ENCODE data around the gene GNLY.
"Not testable (repeated sequence)": the region's sequence is repeated elsewhere in the genome, so short reads cannot be mapped to it uniquely, and the experiment has no call there.

The GNLY gene

GRCh38 chr2:85665264-85665937, 28.8 kb upstream of the GNLY start:
- DNase-seq: no peak

- DNase-seq: no peak
Observed at GRCh38 chr2:85666016-85666415, 28.1 kb upstream of the GNLY start.

DNA sequence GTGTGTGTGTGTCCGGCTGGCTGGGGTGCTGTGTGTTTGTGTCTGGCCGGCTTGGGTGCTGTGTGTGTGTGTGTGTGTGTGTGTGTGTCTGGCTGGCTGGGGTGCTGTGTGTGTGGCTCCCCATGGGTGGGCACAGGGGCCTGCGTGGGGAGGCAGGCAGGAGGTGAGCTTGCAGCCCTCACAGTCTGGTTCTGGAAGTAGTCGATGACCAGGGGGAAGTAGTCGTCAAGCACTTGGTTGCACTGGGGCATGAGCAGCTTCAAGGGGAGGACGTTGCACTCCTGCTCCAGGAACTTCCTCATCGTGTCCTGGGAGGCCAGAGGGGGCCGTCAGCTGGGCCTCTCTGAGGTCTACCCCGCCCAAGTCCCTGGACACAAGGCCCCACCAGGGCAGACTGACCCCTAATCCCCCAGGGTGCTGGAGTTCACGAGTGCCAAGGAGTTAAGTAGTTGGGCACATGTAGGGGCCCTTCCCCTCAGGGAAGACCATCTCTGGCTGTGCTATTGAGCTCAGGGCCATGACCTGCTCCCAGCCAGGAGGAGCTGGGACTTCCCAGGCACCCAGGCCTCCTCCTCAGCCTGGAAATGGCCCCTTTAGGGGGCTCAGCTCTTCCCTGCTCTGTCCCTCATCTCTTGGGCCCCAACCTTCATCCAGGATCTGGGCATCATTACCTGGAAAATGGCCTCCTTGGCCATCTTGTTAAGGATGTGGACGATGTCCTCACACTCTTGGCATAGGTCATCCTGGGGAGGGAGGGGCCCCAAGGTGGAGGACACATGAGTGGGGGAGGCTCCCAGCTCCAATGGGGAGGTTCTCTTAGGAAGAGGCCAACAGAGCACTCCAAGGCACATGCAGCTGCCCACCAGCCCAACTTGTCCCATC, 27.5 kb upstream of the GNLY start:
- no peak for DNase-seq

DNA sequence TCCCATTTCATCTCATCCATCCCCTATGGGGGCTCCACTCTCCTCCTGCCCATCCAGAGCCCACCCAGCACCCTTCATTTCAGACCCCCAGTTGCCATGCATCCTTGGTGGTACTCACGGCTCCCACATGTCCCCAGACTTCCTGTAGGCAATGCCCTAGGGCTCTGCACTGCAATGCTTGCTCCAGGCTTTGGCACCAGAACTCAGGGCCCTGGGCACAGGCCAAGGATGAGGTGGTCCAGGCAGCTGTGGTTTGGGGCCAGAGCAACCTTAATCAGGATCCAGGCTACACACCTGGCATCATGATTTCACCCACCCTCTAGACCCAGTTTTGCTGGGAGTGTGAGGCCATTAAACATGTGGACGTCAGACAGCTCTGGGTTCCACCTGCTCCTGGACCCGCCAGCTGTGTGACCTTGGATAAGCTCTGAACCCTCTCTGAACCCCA, 26.6 kb upstream of the GNLY start:
- DNase-seq: no peak

- DNase-seq: no peak
Observed at GRCh38 chr2:85668009-85668856, 25.9 kb upstream of the GNLY start, which contains the start of gene SFTPB. TSS of gene SFTPB (minus strand) at chr2:85668199. CDS start at chr2:85668183, 16 bp downstream.

- no peak for DNase-seq
Observed at GRCh38 chr2:85668857-85669142, 25.4 kb upstream of the GNLY start.

DNA sequence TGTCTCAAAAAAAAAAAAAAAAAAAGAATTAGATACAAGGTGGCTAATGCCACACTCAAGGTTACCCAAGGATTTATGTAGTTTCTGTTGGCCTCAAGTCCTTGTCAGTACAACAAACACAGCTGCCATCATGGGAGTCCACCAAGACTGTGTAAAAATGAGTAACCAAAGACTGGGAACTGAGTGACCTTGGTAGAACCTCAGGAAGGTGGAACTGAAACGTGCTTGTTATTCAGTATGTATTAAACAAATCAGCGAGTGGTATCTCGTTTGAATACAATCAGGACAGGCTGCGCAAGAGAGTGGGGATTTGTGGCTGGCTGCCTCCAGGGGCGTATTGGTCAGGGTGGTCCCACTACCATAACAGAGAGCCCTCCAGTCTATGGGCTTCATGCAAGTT, 24.6 kb upstream of the GNLY start:
- no peak for DNase-seq

DNA sequence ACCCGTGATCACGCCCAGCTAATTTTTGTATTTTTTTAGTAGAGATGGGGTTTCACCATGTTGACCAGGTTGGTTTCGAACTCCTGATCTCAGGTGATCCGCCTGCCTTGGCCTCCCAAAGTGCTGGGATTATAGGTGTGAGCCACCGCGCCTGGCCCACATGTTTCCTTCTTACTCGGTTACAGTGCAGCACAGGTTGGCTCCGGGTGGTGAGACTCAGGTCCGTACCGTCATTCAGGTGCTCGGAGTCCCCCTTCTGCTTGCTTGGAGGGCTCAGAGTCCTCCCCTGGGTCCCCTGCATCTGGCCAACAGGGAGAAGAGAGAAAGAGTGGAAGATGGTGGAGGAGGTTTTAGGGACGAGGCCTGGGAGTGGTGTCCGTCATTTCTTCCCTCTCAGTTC, 23.7 kb upstream of the GNLY start:
- not testable (repeated sequence) for DNase-seq

GRCh38 chr2:85672456-85672855, 21.7 kb upstream of the GNLY start:
- DNase-seq: no peak

DNA sequence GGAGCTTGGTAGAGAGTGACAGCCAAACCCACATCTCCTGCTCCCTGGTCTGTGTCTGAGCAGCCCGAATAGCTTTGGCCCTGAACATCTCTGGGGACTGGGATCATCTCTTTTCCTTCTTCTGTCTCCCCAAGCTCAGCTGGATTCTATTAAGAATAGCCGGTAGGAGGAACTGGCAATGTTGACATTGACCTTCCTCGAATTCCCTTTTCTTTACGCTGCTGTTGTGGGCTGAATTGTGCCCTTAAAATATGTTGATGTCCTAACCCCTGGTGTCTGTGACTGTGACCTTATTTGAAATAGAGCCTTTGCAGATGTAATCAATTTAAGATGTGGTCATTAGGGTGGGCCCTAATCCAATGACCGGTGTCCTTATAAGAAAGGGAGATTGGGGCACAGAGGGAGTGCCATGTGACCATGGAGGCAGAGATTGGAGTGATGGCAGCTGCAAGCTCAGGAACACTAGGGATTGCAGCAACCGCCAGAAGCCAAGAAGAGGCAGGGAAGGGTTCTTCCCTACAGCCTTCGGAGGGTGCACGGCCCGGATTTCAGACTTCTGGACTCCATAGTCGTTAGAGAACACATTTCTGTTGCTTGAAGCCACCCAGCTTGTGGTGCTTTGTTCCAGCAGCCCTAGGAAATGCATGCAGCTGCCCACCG, 20.3 kb upstream of the GNLY start:
- no peak for DNase-seq

DNA sequence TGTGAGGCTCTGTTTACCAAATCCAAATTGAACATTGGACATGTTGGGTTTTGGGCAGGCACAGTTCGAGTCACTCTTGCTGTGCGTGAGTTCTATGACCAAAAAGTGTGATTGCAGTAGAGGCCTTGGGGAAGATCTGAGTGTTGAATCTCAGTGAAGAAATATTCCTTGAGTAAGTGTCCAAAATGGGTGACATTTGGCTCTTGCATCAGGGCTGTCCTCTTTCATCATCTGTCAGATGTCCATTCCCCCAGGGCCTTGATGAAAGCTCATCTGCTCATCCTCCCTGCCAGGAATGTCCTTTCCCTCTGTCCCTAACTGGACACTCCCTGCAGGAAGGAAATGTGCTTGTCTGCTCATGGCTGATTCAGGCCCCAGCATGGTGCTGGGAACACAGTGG, 19.7 kb upstream of the GNLY start:
- DNase-seq: no peak

GRCh38 chr2:85675427-85675826, 18.7 kb upstream of the GNLY start:
- no peak for DNase-seq

GRCh38 chr2:85675866-85676548, 18.2 kb upstream of the GNLY start:
- no peak for DNase-seq

DNA sequence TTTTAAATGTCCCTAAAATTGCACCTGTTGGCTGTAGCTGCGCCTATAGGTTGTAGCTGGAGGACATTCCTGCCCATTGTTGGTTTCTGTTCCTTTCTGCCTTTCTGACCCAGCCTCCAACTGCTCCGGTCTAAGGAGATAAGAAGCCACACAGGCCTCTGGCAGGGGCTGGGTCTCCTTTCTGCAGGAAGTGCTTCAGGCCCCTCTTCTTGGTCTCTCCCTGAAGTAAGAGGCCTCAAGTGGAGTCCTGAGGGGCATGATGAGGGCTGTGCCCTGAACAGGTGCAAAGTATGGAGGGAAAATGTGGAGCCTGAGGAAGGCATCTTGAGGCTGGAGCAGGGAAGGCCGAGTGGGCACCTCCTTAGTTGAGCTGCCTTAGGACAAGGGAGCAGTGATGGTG, 15.8 kb upstream of the GNLY start:
- no peak for DNase-seq

DNA sequence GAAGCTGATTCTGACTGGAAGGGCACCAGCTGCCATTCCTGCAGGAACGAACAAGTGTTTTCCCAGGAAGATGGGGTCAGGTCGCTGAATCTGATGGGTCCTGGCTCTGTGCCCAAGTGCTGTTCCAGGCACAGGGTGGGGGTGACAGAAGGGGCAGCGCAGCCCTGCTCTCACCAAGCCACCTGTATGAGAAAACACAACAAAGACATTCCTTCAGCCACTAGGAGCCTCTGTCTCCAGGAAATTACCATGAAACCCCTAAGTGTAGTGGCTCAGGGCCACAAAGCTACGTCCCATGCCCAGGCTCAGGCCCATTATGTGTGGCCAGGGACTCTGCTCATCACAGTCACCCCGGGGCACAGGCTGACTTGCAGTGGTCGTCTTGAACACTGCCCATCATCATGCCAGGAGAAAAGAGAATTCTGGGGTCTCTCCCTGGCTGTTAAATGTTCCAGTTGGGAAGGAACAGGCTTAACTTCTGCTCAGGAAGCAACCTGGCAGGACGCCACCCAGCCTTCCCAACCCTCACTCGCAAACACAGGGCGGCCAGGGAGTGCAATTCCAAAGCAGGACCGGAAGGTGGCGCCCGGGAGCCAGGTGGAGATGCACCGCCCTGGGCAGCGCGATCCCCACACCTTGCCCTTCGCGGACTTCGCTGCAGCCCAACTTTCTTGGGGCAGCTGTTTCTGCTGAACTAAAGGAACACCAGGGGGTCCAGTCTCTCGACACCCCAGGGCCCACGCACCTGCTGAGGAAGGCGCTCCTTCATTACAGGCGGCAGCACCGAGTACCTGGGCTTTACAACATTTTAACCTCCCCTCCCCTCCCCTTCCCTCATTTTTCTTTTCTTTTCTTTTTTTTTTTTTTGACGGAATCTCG, 15.1 kb upstream of the GNLY start:
- DNase-seq: peak; percentile 66

DNA sequence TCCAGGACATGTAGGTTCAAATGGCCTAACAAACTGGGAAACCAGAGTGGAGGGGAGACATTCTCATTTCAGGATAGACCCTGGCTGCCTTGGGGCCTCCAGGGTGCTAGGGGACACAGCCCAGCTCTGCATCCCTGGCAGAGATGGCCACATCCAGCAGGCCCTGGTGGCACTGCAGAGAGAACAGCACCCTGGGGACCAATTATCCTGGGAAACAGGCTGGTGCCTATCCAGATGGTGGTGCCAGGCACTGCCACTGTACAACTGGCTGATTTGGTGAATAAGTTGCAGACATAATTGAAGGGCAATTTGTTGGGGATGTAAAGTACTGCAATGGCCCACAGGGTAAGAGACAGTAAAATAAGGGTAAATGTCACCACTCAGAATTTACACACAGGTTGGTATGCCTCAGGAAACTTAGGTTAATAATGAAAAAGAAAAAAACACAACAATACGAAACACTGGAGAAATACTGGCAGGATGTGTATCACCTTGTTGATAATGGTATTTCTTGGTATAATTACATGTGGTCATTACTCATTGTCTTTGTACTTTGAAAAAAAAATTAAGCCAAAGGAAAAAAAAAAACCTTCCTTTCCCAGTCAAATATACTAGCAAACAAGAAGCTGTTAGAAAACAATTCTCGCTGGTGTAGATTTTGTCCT, 13.3 kb upstream of the GNLY start:
- no peak for DNase-seq

DNA sequence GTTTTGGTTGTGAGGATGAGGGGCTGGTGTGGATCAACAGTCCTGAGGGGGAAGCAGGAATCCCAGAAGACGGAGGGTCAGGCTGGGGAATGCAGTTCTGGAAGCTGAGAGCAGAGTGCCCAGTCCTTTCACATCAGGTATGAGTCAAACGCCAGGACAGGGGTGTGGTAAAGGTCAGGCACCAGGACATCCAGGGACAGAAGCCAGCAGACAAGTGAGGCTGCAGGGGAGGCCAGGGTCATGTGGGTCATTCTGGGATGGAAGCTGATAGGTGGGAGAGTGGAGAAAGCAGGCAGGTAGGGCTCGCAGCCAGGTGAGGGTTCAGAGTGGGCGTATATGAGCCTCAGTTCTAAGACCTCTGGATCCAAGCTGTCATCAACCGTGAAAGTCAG, 12.8 kb upstream of the GNLY start:
- DNase-seq: no peak

- no peak for DNase-seq
Observed at GRCh38 chr2:85681776-85682175, 12.4 kb upstream of the GNLY start.

- no peak for DNase-seq
Observed at GRCh38 chr2:85682378-85682777, 11.8 kb upstream of the GNLY start.

GRCh38 chr2:85684380-85684779, 9.8 kb upstream of the GNLY start:
- no peak for DNase-seq

- DNase-seq: no peak
Observed at GRCh38 chr2:85684806-85685205, 9.4 kb upstream of the GNLY start.
